ENCODE results near the gene NELFB.

NELFB gene

GRCh38 chr9:137227853-137228505 is 27.1 kb upstream of the NELFB start:
- TF ChIP-seq ZNF274 (IDR thresholded peaks at IDR 0.05; ENCODE audit: low read depth, low read length) = no peak
- no peak overlapping the region for H3K4me3 ChIP-seq (ENCODE audit: low read length)

GRCh38 chr9:137228506-137228967 is 26.6 kb upstream of the NELFB start:
- H3K4me3 ChIP-seq (ENCODE audit: low read length) = no peak overlapping the region
- no peak for TF ChIP-seq ZNF274 (IDR thresholded peaks at IDR 0.05; ENCODE audit: low read depth, low read length)

GRCh38 chr9:137228968-137229896 is 25.9 kb upstream of the NELFB start:
- no peak overlapping the region for H3K4me3 ChIP-seq (ENCODE audit: low read length)
- TF ChIP-seq ZNF274 (IDR thresholded peaks at IDR 0.05; ENCODE audit: low read depth, low read length) = no peak

- no peak overlapping the region for H3K4me3 ChIP-seq (ENCODE audit: low read length)
- no peak for TF ChIP-seq ZNF274 (IDR thresholded peaks at IDR 0.05; ENCODE audit: low read depth, low read length)
These were observed 25.0 kb upstream of the NELFB start for GRCh38 chr9:137229903-137230704.

- no peak within 1 kb of the TSS for H3K4me3 ChIP-seq (ENCODE audit: low read length)
- TF ChIP-seq ZNF274 (IDR thresholded peaks at IDR 0.05; ENCODE audit: low read depth, low read length) = no peak
These were observed 24.3 kb upstream of the NELFB start, which contains the start of gene SLC34A3 for GRCh38 chr9:137230705-137231371. Gene SLC34A3 (plus strand): TSS chr9:137230901. CDS start chr9:137231703, 802 bp downstream.

- no peak overlapping the region for H3K4me3 ChIP-seq (ENCODE audit: low read length)
- TF ChIP-seq ZNF274 (IDR thresholded peaks at IDR 0.05; ENCODE audit: low read depth, low read length) = no peak
These were observed 23.6 kb upstream of the NELFB start for GRCh38 chr9:137231372-137232039.

- TF ChIP-seq ZNF274 (IDR thresholded peaks at IDR 0.05; ENCODE audit: low read depth, low read length) = no peak
- H3K4me3 ChIP-seq (ENCODE audit: low read length) = no peak overlapping the region
These were observed 23.0 kb upstream of the NELFB start for GRCh38 chr9:137232101-137232500.

GRCh38 chr9:137232510-137232909 is 22.6 kb upstream of the NELFB start:
- no peak for TF ChIP-seq ZNF274 (IDR thresholded peaks at IDR 0.05; ENCODE audit: low read depth, low read length)
- no peak overlapping the region for H3K4me3 ChIP-seq (ENCODE audit: low read length)

GRCh38 chr9:137233143-137233980 is 21.8 kb upstream of the NELFB start:
- no peak for TF ChIP-seq ZNF274 (IDR thresholded peaks at IDR 0.05; ENCODE audit: low read depth, low read length)
- no peak overlapping the region for H3K4me3 ChIP-seq (ENCODE audit: low read length)

- no peak overlapping the region for H3K4me3 ChIP-seq (ENCODE audit: low read length)
- TF ChIP-seq ZNF274 (IDR thresholded peaks at IDR 0.05; ENCODE audit: low read depth, low read length) = no peak
These were observed 21.0 kb upstream of the NELFB start for GRCh38 chr9:137234055-137234697.

GRCh38 chr9:137234758-137235423 is 20.2 kb upstream of the NELFB start:
- no peak for TF ChIP-seq ZNF274 (IDR thresholded peaks at IDR 0.05; ENCODE audit: low read depth, low read length)
- no peak overlapping the region for H3K4me3 ChIP-seq (ENCODE audit: low read length)
